GM10266 (cell line): Measurements from ENCODE around the gene CDC42BPG.

Experiments used
- DNase-seq: peaks from one replicate; pipeline ENCODE4 v3.0.0; 2012; ENCODE audit errors: extremely low spot score
- CTCF ChIP-seq: IDR thresholded peaks from 2 replicates; pipeline ENCODE4 v1.5.1; 2012; ENCODE audit warnings: mild to moderate bottlenecking, low read depth; ENCODE audit not compliant: control insufficient read depth, insufficient read depth; ENCODE audit errors: missing control alignments

CDC42BPG gene

DNA sequence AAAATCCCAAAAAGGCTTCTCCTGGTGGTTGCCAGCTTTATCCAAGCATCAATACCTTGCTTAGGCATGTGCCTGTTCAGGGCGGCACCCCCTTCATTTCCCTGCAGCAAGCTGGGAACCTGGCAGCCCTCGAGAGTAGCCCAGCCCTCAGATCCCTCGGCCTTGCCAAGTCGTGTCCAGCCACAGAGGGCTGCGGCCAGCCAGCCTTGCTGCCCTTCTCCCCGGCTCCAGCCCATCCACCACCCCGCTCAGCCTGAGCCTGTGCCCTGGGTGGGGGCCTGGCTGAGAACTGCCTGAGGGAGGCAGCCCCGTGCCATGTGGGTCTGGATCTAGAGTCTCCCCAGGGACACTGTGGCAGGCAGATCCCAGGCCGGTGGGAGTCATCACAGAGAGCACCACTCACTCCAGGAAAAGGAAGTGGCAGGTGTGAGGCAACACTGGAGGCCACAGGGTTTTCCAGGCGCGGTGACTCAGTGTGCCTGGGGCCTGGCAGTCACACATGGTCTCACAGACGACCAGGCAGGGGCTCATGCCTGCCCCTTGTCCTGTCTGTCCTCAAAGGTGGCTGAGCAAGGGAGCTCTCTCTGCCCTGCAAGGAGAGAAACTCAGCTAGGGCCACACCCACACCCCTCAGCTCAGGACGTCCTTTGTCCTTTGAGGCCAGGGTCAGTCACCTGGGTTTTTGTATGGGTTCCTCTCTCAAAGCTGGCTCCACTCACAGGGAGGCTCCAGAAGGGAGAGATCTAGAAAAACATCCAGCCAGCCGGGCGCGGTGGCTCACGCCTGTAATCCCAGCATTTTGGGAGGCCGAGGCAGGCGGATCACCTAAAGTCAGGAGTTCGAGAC is 12.2 kb upstream of the CDC42BPG start:
- DNase-seq: no peak
- TF ChIP-seq CTCF: no peak

GRCh38 chr11:64855596-64856304 is 11.3 kb upstream of the CDC42BPG start:
- DNase-seq: no peak
- TF ChIP-seq CTCF: no peak

GRCh38 chr11:64854534-64855502 is 10.4 kb upstream of the CDC42BPG start:
- DNase-seq: no peak
- no peak for TF ChIP-seq CTCF

- no peak for DNase-seq
- no peak for TF ChIP-seq CTCF
These were observed 9.7 kb upstream of the CDC42BPG start for GRCh38 chr11:64854157-64854533.

DNA sequence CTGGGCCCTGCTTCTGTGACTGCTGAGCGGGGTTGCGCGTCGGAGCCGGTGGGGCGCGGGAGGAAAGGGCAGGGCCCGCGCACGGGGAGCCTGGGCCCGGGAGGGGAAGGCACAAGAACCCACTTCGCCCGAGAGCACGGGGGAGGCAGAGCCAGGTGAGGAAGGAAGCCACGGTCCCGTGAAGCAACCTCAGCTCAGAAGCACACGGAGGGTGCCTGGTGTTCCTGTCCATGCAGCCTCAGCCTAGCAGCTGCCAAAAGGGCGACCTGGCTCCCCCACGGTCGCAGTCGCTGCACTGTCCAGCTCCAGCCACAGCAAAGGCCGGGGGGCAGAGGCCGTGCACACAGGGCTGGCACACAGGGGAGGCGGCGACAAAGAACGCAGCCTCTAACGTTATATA is 9.3 kb upstream of the CDC42BPG start:
- TF ChIP-seq CTCF: no peak
- DNase-seq: no peak

- no peak for DNase-seq
- TF ChIP-seq CTCF: no peak
These were observed 8.5 kb upstream of the CDC42BPG start for GRCh38 chr11:64852804-64853509.
